GM13977 (cell line): ENCODE results near the gene CDC6.

Experiments used
- DNase-seq: peaks from one replicate; pipeline ENCODE4 v3.0.0; 2012; ENCODE audit warnings: low spot score
- CTCF ChIP-seq: IDR thresholded peaks from 2 replicates; pipeline ENCODE4 v1.5.1; 2012; ENCODE audit warnings: mild to moderate bottlenecking, control low read depth; ENCODE audit not compliant: insufficient read depth; ENCODE audit errors: extremely low read depth, missing control alignments
- in situ Hi-C: fragments of 300-500 bp; cut with MboI; formaldehyde crosslinking; loops from one replicate; pipeline ENCODE4 v1.12.0; 2022; ENCODE audit warnings: low sequenced_read_pairs, low pct_unique_long_range_greater_than_20kb, mixed read lengths, inconsistent platforms; ENCODE audit not compliant: unreplicated experiment

Gene CDC6

GRCh38 chr17:40333781-40334448 lies 46.2 kb downstream of the CDC6 start:
- no peak for TF ChIP-seq CTCF
- in situ Hi-C loops, result no loop called here
- DNase-seq, result no peak

GRCh38 chr17:40335620-40336019 lies 47.9 kb downstream of the CDC6 start:
- DNase-seq, result no peak
- in situ Hi-C loops, result no loop called here
- TF ChIP-seq CTCF, result no peak

- DNase-seq, result no peak
- no peak for TF ChIP-seq CTCF
- in situ Hi-C loops, result no loop called here
Measured at GRCh38 chr17:40337351-40337750, 49.7 kb downstream of the CDC6 start.

DNA sequence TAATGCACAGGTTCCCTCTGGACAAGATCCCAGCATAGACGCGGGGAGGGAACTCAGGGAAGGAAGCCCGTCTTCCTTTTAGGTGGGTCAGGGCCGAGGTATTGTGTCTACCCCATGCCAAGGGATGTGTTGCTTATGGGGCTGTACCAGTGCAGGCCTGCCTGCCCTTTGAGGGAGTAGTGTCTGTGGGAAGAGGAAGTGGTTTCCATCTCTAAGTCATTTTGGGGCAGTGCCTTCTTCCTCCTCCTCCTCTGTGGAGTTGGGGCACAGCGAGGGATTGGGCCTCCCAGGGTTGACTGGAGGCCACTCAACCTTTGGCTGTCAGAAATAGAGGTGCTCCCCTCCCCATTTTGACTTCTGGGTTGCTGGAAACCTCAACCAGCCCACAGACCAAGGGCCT lies 50.4 kb downstream of the CDC6 start:
- no peak for DNase-seq
- no peak for TF ChIP-seq CTCF
- in situ Hi-C loops, result no loop called here

DNA sequence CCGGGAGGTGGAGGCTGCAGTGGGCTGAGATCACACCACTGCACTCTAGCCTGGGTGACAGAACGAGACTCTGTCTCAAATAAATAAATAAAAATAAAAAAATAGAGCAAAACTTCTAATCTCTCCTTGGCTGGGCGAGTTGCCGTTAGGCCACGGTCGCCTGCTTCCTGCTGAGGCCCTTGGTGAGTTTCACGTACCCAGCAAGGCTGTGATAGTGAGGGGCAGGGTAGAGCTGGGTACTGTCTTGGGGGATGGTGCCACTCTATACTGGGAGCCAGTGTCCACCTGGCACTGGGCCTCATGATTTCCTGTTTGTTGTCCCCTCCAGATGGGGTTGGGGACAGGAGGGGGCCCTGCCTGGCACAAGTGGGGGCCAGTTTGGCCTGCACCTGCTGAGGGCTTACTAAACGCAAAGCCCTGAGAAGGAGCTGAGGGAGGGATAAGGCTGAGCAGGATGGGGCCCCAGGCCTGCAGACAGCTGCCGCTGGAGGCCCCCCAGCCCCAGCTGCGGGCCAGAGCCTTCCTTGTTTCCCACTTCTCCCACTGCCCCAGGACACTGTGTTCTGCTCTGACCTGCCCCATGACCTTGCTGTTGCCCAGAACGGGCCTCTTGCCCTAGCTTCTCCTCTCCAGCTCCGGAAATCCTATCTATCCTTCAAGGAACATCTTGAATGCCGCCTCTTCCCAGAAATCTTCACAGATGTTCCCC lies 51.4 kb downstream of the CDC6 start:
- TF ChIP-seq CTCF, result no peak
- in situ Hi-C loops, result no loop called here
- DNase-seq, result no peak

DNA sequence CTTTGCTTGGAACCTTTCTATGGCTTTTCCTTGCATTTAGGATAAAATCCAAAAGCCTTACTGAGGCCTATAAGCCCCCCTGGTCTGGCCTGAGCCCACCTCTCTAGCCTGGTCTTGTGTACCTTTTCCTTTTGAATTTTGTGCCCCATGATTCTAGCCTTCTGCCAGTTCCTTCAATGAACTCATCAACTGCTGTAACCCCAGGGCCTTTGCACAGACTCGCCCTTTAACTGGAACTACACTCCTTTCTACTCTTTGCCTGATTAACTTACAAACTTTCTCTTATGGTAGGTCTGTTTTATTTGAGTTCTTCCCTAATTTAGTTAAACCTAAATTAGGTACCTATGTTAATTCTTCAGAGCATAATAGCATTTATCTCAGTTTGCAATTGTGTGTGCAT lies 52.6 kb downstream of the CDC6 start:
- DNase-seq, result no peak
- in situ Hi-C loops, result no loop called here
- no peak for TF ChIP-seq CTCF
